Cerebellar cortex (tissue), 1 donor: ENCODE data around the gene KRTAP10-3.

Source experiments
- DNase-seq: peaks from one replicate; pipeline ENCODE4 v3.0.0-alpha.2; 2015; ENCODE audit warnings: low spot score

Gene KRTAP10-3

GRCh38 chr21:44517175-44517899 lies 41.3 kb downstream of the KRTAP10-3 start:
- DNase-seq: peak; percentile 89

DNA sequence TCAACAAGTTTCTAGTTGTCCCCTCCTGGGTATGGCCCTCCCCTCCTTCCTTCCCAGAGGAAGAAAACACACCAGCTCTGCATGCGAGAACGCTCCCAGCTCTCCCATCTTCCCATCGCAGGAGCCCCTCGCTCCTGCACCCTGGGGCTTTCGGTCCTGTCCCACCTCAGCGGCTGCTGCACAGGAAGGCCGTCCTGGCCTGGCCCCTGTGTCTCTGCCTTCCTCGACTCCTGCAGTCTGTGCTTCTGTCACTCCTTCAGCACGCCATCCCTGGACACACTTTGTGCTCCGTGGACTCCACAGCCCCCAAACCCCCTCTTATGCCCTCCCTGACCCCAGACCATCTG lies 41.8 kb downstream of the KRTAP10-3 start:
- DNase-seq: no peak

DNA sequence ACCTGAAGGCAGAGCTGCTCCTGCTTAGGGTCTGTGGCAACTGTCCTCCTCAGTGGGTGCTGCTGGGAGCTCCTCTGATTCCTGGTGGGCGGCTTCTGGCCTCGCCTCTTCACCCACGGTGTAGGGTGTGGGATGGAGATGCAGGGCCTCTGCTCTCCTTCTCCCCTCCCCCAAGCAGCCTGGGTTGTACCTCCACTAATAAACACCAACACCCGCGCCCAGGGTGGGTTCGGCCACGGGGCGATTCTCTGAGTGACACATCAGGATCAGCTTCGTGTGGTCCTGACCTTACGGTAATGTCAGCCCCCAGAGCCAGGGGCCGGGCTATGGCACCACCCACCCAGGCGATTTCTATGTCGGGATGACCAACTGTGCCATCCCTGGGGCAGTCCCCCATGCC lies 42.3 kb downstream of the KRTAP10-3 start:
- no peak for DNase-seq

DNA sequence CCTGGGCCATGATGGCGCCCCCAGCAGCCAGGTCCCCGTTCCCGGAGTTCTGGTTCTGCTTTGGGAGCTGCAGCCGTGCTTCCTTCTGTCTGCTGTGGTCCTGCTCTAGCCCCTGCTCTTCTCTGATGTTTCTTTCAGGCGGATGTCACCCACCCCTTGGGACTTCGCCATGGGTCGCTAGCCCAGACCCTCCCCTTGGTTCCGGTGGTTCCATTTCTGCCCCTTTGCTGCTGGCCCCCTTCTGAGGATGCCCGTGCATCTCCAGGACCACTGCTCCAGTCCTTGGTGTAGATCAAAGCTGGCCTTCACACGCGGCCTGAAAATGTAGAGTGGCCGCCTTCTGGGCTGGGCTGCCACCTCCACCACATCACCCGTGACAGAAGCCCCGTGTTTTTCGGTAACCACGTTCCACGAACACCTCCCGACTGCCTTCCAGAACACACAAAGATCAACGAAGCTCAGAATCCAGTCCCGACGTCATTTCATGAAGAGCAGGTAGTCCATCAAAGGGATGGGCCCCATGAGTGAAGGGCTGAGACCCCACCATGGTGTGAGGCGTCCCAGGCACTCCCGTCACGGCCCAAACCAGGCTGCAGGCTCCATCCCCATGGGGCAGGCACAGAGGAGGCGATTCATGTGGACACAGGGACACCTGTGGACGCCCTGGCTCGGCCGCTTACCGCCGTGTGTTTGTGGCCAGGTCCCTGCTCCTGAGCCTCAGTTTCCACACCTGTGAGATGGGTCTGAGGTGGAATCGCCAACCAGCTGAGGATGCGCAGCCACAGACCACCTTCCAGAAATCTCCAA lies 43.0 kb downstream of the KRTAP10-3 start:
- DNase-seq: no peak

- DNase-seq: no peak
Observed at GRCh38 chr21:44514746-44515358, 43.7 kb downstream of the KRTAP10-3 start.

GRCh38 chr21:44514218-44514520 lies 44.4 kb downstream of the KRTAP10-3 start:
- no peak for DNase-seq

- no peak for DNase-seq
Observed at GRCh38 chr21:44513389-44514217, 45.0 kb downstream of the KRTAP10-3 start.

DNA sequence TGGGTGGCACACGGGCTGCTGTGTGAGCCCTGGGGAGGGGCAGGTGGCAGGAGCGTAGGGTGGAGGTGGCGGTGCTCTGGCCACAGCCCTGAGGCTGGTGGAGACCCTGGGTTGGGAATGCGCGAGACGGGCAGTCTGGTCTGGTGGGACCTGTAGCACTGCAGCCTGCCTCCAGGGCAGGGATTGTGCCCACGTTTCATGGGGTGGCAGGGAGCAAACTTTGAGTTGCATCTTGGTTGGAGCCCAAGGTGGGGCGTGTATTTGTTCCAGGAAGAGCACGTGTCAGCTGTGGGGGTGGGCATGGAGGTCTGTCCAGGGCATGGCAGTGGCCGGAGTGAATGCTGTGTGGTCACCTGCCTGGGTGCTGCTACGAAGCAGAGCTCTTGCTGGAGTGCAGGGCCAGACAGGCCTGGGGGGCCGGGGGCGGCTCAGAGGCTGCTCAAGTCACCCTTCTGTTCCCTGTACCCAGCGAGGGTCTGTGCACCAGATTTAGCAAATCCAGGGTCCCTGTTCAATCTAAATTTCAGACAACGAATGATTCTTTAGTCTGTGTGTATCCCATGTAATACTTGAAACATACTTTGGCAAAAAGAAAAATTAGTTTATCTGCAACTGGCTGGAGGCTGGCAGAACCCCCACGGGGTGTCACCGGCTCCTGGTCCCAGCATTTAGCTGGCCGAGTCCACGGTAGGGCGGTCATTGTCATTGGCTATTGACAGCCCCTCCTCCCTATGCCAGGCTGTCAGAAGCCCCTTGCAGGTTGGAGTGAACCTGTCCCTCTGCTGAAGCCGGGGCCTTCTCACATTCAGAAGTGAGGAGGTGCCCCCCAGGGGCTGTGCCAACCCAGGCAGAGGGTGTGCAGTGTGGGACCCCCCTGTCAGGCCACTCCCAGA lies 45.9 kb downstream of the KRTAP10-3 start:
- DNase-seq: no peak

DNA sequence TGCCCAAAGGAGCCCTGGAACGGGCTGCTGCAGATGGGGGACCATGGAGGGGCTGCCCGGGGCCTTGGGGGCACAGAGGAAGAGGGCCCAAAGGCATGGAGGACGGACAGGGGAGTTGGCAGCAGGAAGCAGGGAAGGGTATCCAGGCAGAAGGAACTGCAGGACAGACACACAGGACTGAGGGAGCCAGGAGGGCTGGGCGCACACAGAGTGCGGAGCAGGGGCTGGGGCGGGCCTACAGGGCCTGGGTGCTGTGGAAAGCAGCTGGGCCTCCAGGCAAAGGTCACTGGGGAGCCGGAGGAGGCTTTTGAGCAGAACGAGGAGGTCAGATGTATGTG lies 46.7 kb downstream of the KRTAP10-3 start:
- no peak for DNase-seq

DNA sequence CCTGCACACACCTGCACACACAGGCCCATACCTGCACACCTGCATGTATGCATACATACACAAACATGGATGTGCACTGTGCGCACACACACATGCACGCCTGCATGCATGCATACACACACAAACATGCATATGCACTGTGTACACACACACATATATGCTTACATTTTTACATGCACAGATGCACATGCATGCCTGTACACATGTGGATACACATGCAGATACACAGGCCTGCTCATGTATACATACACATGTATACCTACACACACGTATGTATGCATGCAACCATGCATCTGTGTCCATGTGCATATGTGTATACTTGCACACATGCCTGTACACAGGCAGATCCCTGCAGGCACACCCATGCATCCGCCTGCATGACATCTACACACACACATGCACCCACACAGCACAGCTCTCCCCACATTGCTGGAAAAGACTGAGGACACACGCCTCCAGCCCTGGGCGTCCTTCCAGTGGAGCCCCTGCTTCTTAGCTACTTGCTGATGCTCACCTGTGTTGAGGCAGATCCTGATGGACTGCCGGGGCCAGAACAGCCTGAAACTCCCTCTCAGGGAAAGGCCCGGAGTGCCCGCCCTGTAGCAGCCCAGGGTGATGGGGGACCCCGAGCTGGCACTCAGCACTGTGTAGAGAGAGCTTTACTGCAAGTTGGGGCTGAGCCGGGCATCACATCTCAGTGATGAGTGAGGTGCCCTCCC lies 47.2 kb downstream of the KRTAP10-3 start:
- DNase-seq: no peak

DNA sequence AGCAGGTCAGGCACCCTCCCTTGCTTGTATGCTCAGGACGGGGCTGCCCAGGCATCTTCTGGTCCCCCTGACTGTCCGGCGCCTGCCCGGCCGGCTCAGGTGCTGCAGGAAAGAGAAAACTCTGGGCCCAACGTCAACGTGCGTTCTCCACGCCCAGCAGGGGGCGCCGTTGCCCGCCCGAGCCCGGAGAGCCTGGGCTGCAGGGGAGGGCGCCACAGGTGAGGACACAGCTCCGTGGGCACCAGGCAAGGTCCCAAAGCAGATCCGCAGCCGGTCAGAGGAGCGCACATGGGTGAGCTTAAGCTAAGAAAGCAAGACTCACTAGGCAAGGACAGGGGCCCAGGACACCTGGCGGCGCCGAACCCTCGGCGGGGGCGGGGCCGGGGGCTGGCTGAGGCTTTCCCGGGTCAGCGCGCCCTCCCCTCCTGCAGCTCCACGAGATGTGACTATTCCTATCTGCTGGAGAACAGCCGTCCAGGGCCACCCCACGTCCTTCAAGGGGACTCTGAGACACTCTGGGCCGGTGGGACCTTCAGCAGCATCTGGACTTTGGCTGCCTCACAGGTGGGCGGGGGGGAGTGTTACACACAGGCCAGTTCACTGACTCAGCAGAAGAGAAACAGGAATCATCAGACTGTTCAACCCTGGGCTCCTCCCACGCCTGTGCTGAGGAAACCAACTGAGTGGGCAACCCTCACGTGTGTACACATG lies 47.9 kb downstream of the KRTAP10-3 start:
- peak; percentile 36 for DNase-seq

- no peak for DNase-seq
Observed at GRCh38 chr21:44510109-44510507, 48.5 kb downstream of the KRTAP10-3 start.

DNA sequence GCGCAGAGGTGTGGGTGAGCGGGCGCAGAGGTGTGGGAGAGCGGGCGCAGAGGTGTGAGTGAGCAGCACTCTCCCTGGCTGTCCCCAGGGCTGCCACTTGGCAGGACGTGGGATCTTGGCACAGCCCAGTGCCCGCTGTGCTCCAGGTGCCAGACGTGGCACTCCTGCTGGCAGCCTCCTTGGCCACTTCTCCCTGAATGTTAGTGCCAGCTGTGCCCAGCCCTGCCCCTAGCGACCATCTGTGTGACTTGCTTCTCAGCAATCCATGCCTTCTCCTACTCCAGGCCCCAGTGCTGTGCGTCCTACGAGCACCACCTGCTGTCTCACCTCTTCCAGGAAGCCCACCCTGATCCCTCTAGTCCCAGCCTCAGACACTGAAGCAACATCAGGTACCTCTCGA lies 49.1 kb downstream of the KRTAP10-3 start:
- peak; percentile 20 for DNase-seq

- DNase-seq: no peak
Observed at GRCh38 chr21:44508711-44509445, 49.7 kb downstream of the KRTAP10-3 start.

- DNase-seq: no peak
Observed at GRCh38 chr21:44508426-44508710, 50.2 kb downstream of the KRTAP10-3 start.
